ENCODE results near the gene TARBP1. TPM values are rescaled to one million over a fixed set of nuclear protein-coding genes. Genes with fewer than 3 reads are reported as not detected.

TARBP1 gene
- total RNA-seq, 1 donor from 2014 or later: 11.4 TPM

GRCh38 chr1:234460652-234461051 lies 18.3 kb downstream of the TARBP1 start:
- DNase-seq: no peak
- no peak overlapping the region for H3K27ac ChIP-seq (replicated peaks)
- H3K36me3 ChIP-seq: peaks cover 50% of the 10 kb centered on the region
- intact Hi-C loops (cut with micrococcal nuclease): no loop called here
- H3K27me3 ChIP-seq (ENCODE audit: low read depth): no peaks in the 10 kb centered on the region
- TF ChIP-seq, protein P1, sequence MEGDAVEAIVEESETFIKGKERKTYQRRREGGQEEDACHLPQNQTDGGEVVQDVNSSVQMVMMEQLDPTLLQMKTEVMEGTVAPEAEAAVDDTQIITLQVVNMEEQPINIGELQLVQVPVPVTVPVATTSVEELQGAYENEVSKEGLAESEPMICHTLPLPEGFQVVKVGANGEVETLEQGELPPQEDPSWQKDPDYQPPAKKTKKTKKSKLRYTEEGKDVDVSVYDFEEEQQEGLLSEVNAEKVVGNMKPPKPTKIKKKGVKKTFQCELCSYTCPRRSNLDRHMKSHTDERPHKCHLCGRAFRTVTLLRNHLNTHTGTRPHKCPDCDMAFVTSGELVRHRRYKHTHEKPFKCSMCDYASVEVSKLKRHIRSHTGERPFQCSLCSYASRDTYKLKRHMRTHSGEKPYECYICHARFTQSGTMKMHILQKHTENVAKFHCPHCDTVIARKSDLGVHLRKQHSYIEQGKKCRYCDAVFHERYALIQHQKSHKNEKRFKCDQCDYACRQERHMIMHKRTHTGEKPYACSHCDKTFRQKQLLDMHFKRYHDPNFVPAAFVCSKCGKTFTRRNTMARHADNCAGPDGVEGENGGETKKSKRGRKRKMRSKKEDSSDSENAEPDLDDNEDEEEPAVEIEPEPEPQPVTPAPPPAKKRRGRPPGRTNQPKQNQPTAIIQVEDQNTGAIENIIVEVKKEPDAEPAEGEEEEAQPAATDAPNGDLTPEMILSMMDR (IDR thresholded peaks at IDR 0.05; ENCODE audit: borderline replicate concordance): no peak
- H3K4me3 ChIP-seq: no peak overlapping the region
- H3K9me3 ChIP-seq (replicated peaks): no peaks in the 10 kb centered on the region
- H3K4me1 ChIP-seq: no peaks in the 10 kb centered on the region

DNA sequence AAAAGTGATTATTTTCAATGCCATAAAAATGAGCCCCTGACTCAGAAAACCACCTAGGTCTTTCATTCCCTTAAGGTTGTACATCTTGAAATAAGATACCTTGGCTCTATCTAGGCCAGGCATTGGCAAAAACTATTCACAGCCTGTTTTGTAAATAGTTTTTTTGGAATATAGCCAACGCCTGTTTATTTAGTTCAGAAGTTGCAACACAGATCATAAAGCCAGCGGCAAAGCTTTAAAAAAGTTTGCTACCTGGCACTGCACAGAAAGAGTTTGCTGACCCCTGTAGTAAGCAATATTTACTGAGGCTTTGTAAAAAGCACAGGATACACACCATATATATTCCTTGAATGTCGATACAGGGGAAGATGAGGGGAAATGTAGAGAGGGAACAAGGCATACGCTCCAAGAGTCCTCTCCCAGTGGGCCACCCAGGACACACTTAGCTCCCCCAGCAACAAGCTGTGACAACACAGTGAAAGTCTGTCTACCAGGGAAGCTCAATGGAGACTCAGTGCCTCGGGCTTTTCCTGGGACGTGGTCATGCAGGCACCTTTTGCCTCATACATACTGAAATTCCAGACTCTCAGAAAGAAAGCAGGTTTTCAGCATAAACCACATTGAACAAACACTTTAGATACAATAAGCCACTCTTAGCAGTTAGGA lies 20.5 kb downstream of the TARBP1 start:
- H3K4me3 ChIP-seq: no peak overlapping the region
- no peaks in the 10 kb centered on the region for H3K4me1 ChIP-seq
- no peaks in the 10 kb centered on the region for H3K9me3 ChIP-seq (replicated peaks)
- H3K27ac ChIP-seq (replicated peaks): no peak overlapping the region
- TF ChIP-seq, protein P1 (IDR thresholded peaks at IDR 0.05; ENCODE audit: borderline replicate concordance): no peak
- H3K27me3 ChIP-seq (ENCODE audit: low read depth): no peaks in the 10 kb centered on the region
- intact Hi-C loops (cut with micrococcal nuclease): no loop called here
- DNase-seq: no peak
- H3K36me3 ChIP-seq: peaks cover 40% of the 10 kb centered on the region

DNA sequence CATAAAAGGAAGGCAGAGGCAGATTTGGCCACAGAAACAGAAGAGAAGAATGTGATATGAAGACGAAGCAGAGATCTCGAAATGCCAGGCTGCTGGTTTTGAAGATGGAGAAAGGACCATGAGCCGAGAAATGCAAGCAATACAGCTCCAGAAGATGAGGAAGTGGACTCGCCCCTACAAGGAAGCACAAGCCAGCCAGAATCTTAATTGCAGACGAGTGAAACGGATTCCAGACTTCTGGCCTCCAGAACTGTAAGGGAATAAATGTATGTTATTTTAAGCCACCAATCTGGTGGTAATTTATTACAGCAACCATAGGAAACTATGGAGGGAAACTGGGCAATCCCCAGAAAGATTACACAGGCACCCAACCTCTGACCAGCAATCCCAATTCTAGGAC lies 24.1 kb downstream of the TARBP1 start:
- Histone ChIP-seq H3K36me3 (peaks cover 44% of the 10 kb centered on the region), H3K9me3 (replicated peaks) (no peaks in the 10 kb centered on the region), H3K4me1 (no peaks in the 10 kb centered on the region), H3K4me3 (no peak overlapping the region), H3K27me3 (ENCODE audit: low read depth) (no peaks in the 10 kb centered on the region), H3K27ac (replicated peaks) (no peak overlapping the region)
- intact Hi-C loops (cut with micrococcal nuclease): no loop called here
- TF ChIP-seq, protein P1 (IDR thresholded peaks at IDR 0.05; ENCODE audit: borderline replicate concordance): no peak
- DNase-seq: no peak

GRCh38 chr1:234452406-234452965 lies 26.5 kb downstream of the TARBP1 start:
- DNase-seq: no peak
- intact Hi-C loops (cut with micrococcal nuclease): no loop called here
- Histone ChIP-seq H3K27me3 (ENCODE audit: low read depth) (no peaks in the 10 kb centered on the region), H3K36me3 (peaks cover 56% of the 10 kb centered on the region), H3K9me3 (replicated peaks) (no peaks in the 10 kb centered on the region), H3K4me3 (no peak overlapping the region), H3K4me1 (no peaks in the 10 kb centered on the region), H3K27ac (replicated peaks) (no peak overlapping the region)
- TF ChIP-seq, protein P1 (IDR thresholded peaks at IDR 0.05; ENCODE audit: borderline replicate concordance): no peak

DNA sequence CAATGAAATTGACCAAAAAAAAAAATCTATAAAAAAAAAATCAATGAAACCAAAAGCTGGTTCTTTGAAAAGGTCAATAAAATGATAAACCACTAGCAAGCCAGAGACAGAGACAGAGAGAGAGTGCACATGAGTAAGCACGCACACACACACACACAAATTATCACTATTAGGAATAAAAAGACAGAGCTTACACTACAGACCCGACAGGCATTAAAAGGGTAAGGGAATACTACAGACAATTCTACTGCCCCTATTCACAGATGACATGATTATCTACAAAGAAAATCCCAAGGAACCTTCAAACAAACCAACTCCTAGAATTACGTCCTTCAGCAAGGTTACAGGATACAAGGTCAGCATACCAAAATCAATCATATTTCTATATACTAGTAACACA lies 38.6 kb downstream of the TARBP1 start:
- TF ChIP-seq, protein P1 (IDR thresholded peaks at IDR 0.05; ENCODE audit: borderline replicate concordance): no peak
- no peak for DNase-seq
- Histone ChIP-seq H3K27me3 (ENCODE audit: low read depth) (no peaks in the 10 kb centered on the region), H3K4me3 (no peak overlapping the region), H3K9me3 (replicated peaks) (peaks cover 16% of the 10 kb centered on the region), H3K4me1 (peaks cover 12% of the 10 kb centered on the region), H3K36me3 (peaks cover 31% of the 10 kb centered on the region), H3K27ac (replicated peaks) (no peak overlapping the region)
- intact Hi-C loops (cut with micrococcal nuclease): no loop called here
